ENCODE results near the gene TTC3.

TTC3 gene

DNA sequence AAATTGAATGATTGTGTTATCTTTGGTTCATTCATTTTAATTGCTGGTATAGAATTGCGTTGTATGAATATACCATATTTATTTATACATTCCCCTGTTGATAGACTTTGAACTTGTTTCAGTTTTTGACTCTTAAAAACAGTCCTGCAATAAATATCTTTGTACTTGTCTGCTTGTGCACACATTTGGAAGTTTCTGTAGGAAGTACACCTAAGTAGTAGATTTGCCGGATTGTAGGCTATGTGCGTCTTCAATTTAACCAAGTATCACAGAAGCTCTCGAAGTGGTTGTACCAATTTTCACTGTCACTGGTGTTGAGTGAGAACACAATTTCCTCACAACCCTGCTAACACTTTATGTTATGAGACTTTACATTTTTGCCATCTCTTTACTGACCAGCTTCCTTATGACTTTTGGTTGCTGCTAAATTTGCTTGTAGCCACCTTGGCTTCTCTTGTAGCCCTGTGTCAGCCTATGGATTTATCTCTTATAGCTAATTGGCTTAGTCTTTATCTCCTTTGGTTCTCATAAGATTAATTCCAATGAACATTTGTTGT lies 2.2 kb downstream of the TTC3 start:
- no peaks in the 10 kb centered on the region for H3K9me3 ChIP-seq (ENCODE audit: insufficient read depth, low read depth, low read length)
- no peaks in the 10 kb centered on the region for H3K36me3 ChIP-seq (ENCODE audit: insufficient read depth, low read length)
- WGBS = 100% methylated on average over 3 of the region's 4 CpGs
- H3K27ac ChIP-seq (ENCODE audit: low read depth, low read length) = no peak overlapping the region
- H3K4me3 ChIP-seq (ENCODE audit: low read length) = no peak overlapping the region
- no peak overlapping the region for H3K9ac ChIP-seq (ENCODE audit: low read depth, low read length)
- H3K4me1 ChIP-seq (ENCODE audit: insufficient read depth, low read length) = peaks cover 22% of the 10 kb centered on the region
- H3K27me3 ChIP-seq (ENCODE audit: insufficient read depth, low read length) = peaks cover 25% of the 10 kb centered on the region

GRCh38 chr21:37076087-37076850 lies 3.2 kb downstream of the TTC3 start:
- no peaks in the 10 kb centered on the region for H3K36me3 ChIP-seq (ENCODE audit: insufficient read depth, low read length)
- peaks cover 25% of the 10 kb centered on the region for H3K27me3 ChIP-seq (ENCODE audit: insufficient read depth, low read length)
- H3K9ac ChIP-seq (ENCODE audit: low read depth, low read length) = no peak overlapping the region
- H3K4me3 ChIP-seq (ENCODE audit: low read length) = no peak overlapping the region
- no peak overlapping the region for H3K27ac ChIP-seq (ENCODE audit: low read depth, low read length)
- WGBS = 91% methylated on average over 4 of the region's 4 CpGs
- no peaks in the 10 kb centered on the region for H3K9me3 ChIP-seq (ENCODE audit: insufficient read depth, low read depth, low read length)
- peaks cover 20% of the 10 kb centered on the region for H3K4me1 ChIP-seq (ENCODE audit: insufficient read depth, low read length)

DNA sequence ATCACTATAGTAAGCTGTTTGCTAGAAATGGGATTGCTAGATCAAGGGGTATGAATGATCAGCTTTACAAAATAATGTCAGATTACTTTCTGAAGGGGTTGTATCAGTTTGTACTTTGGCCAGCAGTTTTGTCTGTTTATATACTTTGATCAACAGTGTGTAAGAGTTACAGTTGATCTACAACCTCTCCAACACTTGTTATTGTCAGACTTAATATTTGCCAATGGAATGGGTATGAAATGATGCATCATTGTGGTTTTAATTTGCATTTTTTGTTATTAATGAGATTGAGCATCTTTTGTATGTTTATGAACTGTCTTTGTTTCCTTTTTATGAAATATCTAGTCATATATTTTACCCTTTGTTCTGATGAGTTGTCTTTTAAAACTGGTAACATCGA lies 4.3 kb downstream of the TTC3 start:
- Histone ChIP-seq H3K27me3 (ENCODE audit: insufficient read depth, low read length) (peaks cover 25% of the 10 kb centered on the region), H3K9ac (ENCODE audit: low read depth, low read length) (no peak overlapping the region), H3K4me3 (ENCODE audit: low read length) (no peak overlapping the region), H3K9me3 (ENCODE audit: insufficient read depth, low read depth, low read length) (no peaks in the 10 kb centered on the region), H3K4me1 (ENCODE audit: insufficient read depth, low read length) (peaks cover 10% of the 10 kb centered on the region; the same call in 1 of the 2 replicates), H3K27ac (ENCODE audit: low read depth, low read length) (no peak overlapping the region), H3K36me3 (ENCODE audit: insufficient read depth, low read length) (no peaks in the 10 kb centered on the region)
- WGBS = 100% methylated on average over 1 of the region's 1 CpG

- Histone ChIP-seq H3K4me1 (ENCODE audit: insufficient read depth, low read length) (peaks cover 7% of the 10 kb centered on the region; the same call in 1 of the 2 replicates), H3K9me3 (ENCODE audit: insufficient read depth, low read depth, low read length) (no peaks in the 10 kb centered on the region), H3K27ac (ENCODE audit: low read depth, low read length) (no peak overlapping the region), H3K27me3 (ENCODE audit: insufficient read depth, low read length) (peaks cover 14% of the 10 kb centered on the region), H3K4me3 (ENCODE audit: low read length) (no peak overlapping the region), H3K9ac (ENCODE audit: low read depth, low read length) (no peak overlapping the region), H3K36me3 (ENCODE audit: insufficient read depth, low read length) (no peaks in the 10 kb centered on the region)
- 57% methylated on average over 5 of the region's 6 CpGs for WGBS
These were observed 6.3 kb downstream of the TTC3 start for GRCh38 chr21:37079211-37079824.

- no peaks in the 10 kb centered on the region for H3K9me3 ChIP-seq (ENCODE audit: insufficient read depth, low read depth, low read length)
- H3K4me1 ChIP-seq (ENCODE audit: insufficient read depth, low read length) = no peaks in the 10 kb centered on the region
- no peak overlapping the region for H3K27ac ChIP-seq (ENCODE audit: low read depth, low read length)
- no peaks in the 10 kb centered on the region for H3K27me3 ChIP-seq (ENCODE audit: insufficient read depth, low read length)
- H3K36me3 ChIP-seq (ENCODE audit: insufficient read depth, low read length) = no peaks in the 10 kb centered on the region
- WGBS = 95% methylated on average over 1 of the region's 1 CpG
- no peak overlapping the region for H3K9ac ChIP-seq (ENCODE audit: low read depth, low read length)
- H3K4me3 ChIP-seq (ENCODE audit: low read length) = no peak overlapping the region
These were observed 9.3 kb downstream of the TTC3 start for GRCh38 chr21:37082375-37082774.

DNA sequence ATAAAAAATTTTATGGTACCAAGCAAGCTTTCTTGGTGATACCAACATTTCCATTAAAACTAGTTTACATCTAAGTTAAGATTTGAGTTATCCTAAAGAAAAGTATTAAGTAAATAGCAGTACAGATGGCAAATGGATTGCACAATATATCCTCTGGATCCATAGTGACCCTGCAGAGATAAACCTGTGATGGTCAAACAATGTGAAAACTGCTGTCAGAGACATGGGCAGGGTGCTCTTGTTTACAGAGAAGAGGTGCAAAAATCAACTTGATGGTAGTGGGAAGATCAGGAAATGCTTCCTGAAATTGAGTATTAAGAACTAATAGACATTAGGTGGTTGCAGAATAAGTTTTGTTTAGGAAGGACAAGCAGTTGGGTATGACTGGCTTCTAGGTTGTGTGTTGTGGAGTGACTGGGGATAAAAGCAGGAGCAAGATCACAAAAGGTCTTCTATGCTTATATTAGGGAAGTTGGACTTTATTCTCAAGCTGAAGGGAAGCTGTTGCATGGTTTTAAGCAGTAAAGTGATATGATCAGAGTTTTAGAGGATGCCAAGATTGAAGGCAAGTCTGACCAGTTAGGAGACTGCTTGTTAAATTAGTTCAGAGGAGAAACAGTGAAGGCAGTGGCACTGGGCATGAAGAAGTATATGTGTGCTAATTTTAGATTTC lies 9.9 kb downstream of the TTC3 start:
- Histone ChIP-seq H3K27ac (ENCODE audit: low read depth, low read length) (no peak overlapping the region), H3K27me3 (ENCODE audit: insufficient read depth, low read length) (no peaks in the 10 kb centered on the region), H3K4me1 (ENCODE audit: insufficient read depth, low read length) (no peaks in the 10 kb centered on the region), H3K4me3 (ENCODE audit: low read length) (no peak overlapping the region), H3K36me3 (ENCODE audit: insufficient read depth, low read length) (no peaks in the 10 kb centered on the region), H3K9ac (ENCODE audit: low read depth, low read length) (no peak overlapping the region), H3K9me3 (ENCODE audit: insufficient read depth, low read depth, low read length) (no peaks in the 10 kb centered on the region)

GRCh38 chr21:37085726-37086125 lies 12.7 kb downstream of the TTC3 start:
- H3K27ac ChIP-seq (ENCODE audit: low read depth, low read length) = no peak overlapping the region
- H3K9ac ChIP-seq (ENCODE audit: low read depth, low read length) = no peak overlapping the region
- H3K27me3 ChIP-seq (ENCODE audit: insufficient read depth, low read length) = no peaks in the 10 kb centered on the region
- H3K4me3 ChIP-seq (ENCODE audit: low read length) = no peak overlapping the region
- H3K9me3 ChIP-seq (ENCODE audit: insufficient read depth, low read depth, low read length) = no peaks in the 10 kb centered on the region
- peaks cover 7% of the 10 kb centered on the region; the same call in 1 of the 2 replicates for H3K36me3 ChIP-seq (ENCODE audit: insufficient read depth, low read length)
- 90% methylated on average over 3 of the region's 3 CpGs for WGBS
- no peaks in the 10 kb centered on the region for H3K4me1 ChIP-seq (ENCODE audit: insufficient read depth, low read length)

GRCh38 chr21:37087188-37087587 lies 14.1 kb downstream of the TTC3 start:
- WGBS = 85% methylated on average over 5 of the region's 5 CpGs
- H3K4me1 ChIP-seq (ENCODE audit: insufficient read depth, low read length) = no peaks in the 10 kb centered on the region

DNA sequence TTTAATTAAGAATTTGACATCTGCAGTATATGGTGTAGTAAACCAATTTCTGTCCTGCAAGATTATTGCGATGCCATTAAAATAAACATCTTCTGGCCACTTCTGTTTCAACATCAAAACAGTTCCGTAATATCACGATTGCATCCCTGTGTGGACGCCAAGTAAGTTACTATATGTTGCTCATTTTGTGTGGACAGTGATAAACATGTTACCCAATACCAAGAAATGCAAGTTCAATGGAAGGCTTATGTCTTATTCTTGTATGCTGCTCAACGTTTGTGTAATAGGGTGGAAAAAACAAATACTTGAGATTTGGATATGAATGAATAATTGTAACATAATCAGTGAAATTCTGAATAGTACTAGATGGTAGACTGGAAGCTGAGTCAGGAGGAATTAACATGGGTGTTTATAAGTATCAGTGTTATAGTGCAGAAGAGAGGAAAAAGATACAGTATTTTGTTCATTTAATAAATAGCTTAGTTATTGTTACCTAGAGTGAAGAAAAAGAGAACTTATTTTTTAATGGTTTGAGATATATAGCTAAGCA lies 15.2 kb downstream of the TTC3 start:
- Histone ChIP-seq H3K4me3 (ENCODE audit: low read length) (no peak overlapping the region), H3K27me3 (ENCODE audit: insufficient read depth, low read length) (no peaks in the 10 kb centered on the region), H3K9me3 (ENCODE audit: insufficient read depth, low read depth, low read length) (no peaks in the 10 kb centered on the region), H3K4me1 (ENCODE audit: insufficient read depth, low read length) (no peaks in the 10 kb centered on the region), H3K27ac (ENCODE audit: low read depth, low read length) (no peak overlapping the region), H3K36me3 (ENCODE audit: insufficient read depth, low read length) (peaks cover 7% of the 10 kb centered on the region; the same call in 1 of the 2 replicates), H3K9ac (ENCODE audit: low read depth, low read length) (no peak overlapping the region)
- 97% methylated on average over 5 of the region's 5 CpGs for WGBS

More at GRCh38 chr21:37087188-37087587, 14.1 kb downstream of the TTC3 start:
- Histone ChIP-seq H3K4me3 (ENCODE audit: low read length) (no peak overlapping the region), H3K9me3 (ENCODE audit: insufficient read depth, low read depth, low read length) (no peaks in the 10 kb centered on the region), H3K9ac (ENCODE audit: low read depth, low read length) (no peak overlapping the region), H3K27ac (ENCODE audit: low read depth, low read length) (no peak overlapping the region), H3K36me3 (ENCODE audit: insufficient read depth, low read length) (peaks cover 7% of the 10 kb centered on the region; the same call in 1 of the 2 replicates), H3K27me3 (ENCODE audit: insufficient read depth, low read length) (no peaks in the 10 kb centered on the region)

- no peaks in the 10 kb centered on the region for H3K4me1 ChIP-seq (ENCODE audit: insufficient read depth, low read length)
- no peaks in the 10 kb centered on the region for H3K9me3 ChIP-seq (ENCODE audit: insufficient read depth, low read depth, low read length)
- no peak overlapping the region for H3K9ac ChIP-seq (ENCODE audit: low read depth, low read length)
- H3K27ac ChIP-seq (ENCODE audit: low read depth, low read length) = no peak overlapping the region
- H3K4me3 ChIP-seq (ENCODE audit: low read length) = no peak overlapping the region
- H3K27me3 ChIP-seq (ENCODE audit: insufficient read depth, low read length) = peaks cover 7% of the 10 kb centered on the region; the same call in 1 of the 2 replicates
- peaks cover 32% of the 10 kb centered on the region for H3K36me3 ChIP-seq (ENCODE audit: insufficient read depth, low read length)
These were observed 20.9 kb downstream of the TTC3 start for GRCh38 chr21:37093977-37094376.

DNA sequence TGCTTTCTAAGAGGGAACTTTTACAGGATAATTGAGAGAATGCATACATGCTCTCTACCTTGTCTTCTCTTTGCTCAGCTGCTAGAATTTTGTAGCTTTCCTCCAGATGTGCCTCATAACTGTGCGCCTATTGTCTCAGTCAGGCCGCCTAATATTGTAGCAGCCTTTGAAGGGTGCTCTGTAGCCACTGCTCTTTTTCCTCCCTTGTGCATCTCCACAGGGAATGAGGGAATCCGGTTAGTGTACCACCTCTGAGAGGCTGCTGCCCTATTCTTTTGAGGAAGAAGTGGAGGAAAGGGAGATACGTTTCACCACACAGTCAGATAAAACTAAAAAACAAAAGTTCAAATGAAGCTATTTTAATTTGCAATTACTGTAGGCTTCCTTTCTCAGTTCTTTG lies 22.8 kb downstream of the TTC3 start:
- Histone ChIP-seq H3K9me3 (ENCODE audit: insufficient read depth, low read depth, low read length) (no peaks in the 10 kb centered on the region), H3K36me3 (ENCODE audit: insufficient read depth, low read length) (peaks cover 33% of the 10 kb centered on the region), H3K27me3 (ENCODE audit: insufficient read depth, low read length) (peaks cover 7% of the 10 kb centered on the region; the same call in 1 of the 2 replicates), H3K4me1 (ENCODE audit: insufficient read depth, low read length) (no peaks in the 10 kb centered on the region), H3K4me3 (ENCODE audit: low read length) (no peak overlapping the region), H3K27ac (ENCODE audit: low read depth, low read length) (no peak overlapping the region), H3K9ac (ENCODE audit: low read depth, low read length) (no peak overlapping the region)
- 96% methylated on average over 2 of the region's 4 CpGs for WGBS

Data from HUES64 (cell line).